DOHH2 (cell line): Measurements from ENCODE around the gene ABLIM3.

Experiments
- H3F3A ChIP-seq: fragments of 200-600 bp; sonication (generic), shearing (Covaris generic); 2 replicates; pipeline ENCODE4 v1.6.0; 2016; ENCODE audit warnings: antibody characterized with exemption, mild to moderate bottlenecking; ENCODE audit not compliant: control insufficient read depth, insufficient read depth
- H3K27ac ChIP-seq: fragments of 200-600 bp; sonication (generic); 2 replicates; pipeline ENCODE4 v1.5.1; 2014; ENCODE audit warnings: low read depth, mild to moderate bottlenecking, low read length, moderate library complexity
- H3K27me3 ChIP-seq: fragments of 200-600 bp; sonication (generic); 2 replicates; pipeline ENCODE4 v1.6.1; 2014; ENCODE audit warnings: mild to moderate bottlenecking, low read length, mixed read lengths; ENCODE audit not compliant: control insufficient read depth
- H3K36me3 ChIP-seq: fragments of 200-600 bp; sonication (generic); 2 replicates; pipeline ENCODE4 v1.6.1; 2014; ENCODE audit warnings: mild to moderate bottlenecking, low read length, moderate library complexity, mixed read lengths; ENCODE audit not compliant: control insufficient read depth
- H3K4me1 ChIP-seq: fragments of 200-600 bp; sonication (generic); 2 replicates; pipeline ENCODE4 v1.6.1; 2014; ENCODE audit warnings: mild to moderate bottlenecking, low read length, mixed read lengths; ENCODE audit not compliant: control insufficient read depth
- H3K4me2 ChIP-seq: fragments of 200-600 bp; sonication (generic); 2 replicates; pipeline ENCODE4 v1.6.0; 2014; ENCODE audit warnings: mild to moderate bottlenecking, low read length, moderate library complexity
- H3K4me3 ChIP-seq: fragments of 200-600 bp; sonication (generic); 2 replicates; pipeline ENCODE4 v1.5.1; 2014; ENCODE audit warnings: mild to moderate bottlenecking, low read length, mixed read lengths
- H3K79me2 ChIP-seq: fragments of 200-600 bp; sonication (generic); 2 replicates; pipeline ENCODE4 v1.6.1; 2014; ENCODE audit warnings: mild to moderate bottlenecking, low read length, mixed read lengths; ENCODE audit not compliant: control insufficient read depth
- H3K9me2 ChIP-seq: fragments of 200-600 bp; sonication (generic); replicated peaks from 2 replicates; pipeline ENCODE4 v1.6.1; 2014; ENCODE audit warnings: mild to moderate bottlenecking, low read length, mixed read lengths; ENCODE audit not compliant: control insufficient read depth
- H3K9me3 ChIP-seq: fragments of 200-600 bp; sonication (generic); 2 replicates; pipeline ENCODE4 v1.6.1; 2014; ENCODE audit warnings: antibody characterized with exemption, low read length, mixed read lengths; ENCODE audit not compliant: control insufficient read depth, insufficient read depth
- H4K20me1 ChIP-seq: fragments of 200-600 bp; sonication (generic); 2 replicates; pipeline ENCODE4 v1.6.0; 2014; ENCODE audit warnings: low read depth, mild to moderate bottlenecking, antibody characterized with exemption, low read length, moderate library complexity; ENCODE audit not compliant: control insufficient read depth, insufficient read depth
- CTCF ChIP-seq: fragments of 200-600 bp; sonication (generic); IDR thresholded peaks from one replicate; pipeline ENCODE4 v1.5.1; 2014; ENCODE audit warnings: antibody characterized with exemption, mild to moderate bottlenecking, low read depth, low read length; ENCODE audit not compliant: poor library complexity, severe bottlenecking
- EZH2phosphoT487 ChIP-seq: fragments of 200-600 bp; sonication (generic); IDR thresholded peaks from 2 replicates; pipeline ENCODE4 v1.6.1; 2017; ENCODE audit warnings: borderline replicate concordance, mild to moderate bottlenecking, antibody characterized with exemption, low read length, moderate library complexity, mixed read lengths

The ABLIM3 gene

DNA sequence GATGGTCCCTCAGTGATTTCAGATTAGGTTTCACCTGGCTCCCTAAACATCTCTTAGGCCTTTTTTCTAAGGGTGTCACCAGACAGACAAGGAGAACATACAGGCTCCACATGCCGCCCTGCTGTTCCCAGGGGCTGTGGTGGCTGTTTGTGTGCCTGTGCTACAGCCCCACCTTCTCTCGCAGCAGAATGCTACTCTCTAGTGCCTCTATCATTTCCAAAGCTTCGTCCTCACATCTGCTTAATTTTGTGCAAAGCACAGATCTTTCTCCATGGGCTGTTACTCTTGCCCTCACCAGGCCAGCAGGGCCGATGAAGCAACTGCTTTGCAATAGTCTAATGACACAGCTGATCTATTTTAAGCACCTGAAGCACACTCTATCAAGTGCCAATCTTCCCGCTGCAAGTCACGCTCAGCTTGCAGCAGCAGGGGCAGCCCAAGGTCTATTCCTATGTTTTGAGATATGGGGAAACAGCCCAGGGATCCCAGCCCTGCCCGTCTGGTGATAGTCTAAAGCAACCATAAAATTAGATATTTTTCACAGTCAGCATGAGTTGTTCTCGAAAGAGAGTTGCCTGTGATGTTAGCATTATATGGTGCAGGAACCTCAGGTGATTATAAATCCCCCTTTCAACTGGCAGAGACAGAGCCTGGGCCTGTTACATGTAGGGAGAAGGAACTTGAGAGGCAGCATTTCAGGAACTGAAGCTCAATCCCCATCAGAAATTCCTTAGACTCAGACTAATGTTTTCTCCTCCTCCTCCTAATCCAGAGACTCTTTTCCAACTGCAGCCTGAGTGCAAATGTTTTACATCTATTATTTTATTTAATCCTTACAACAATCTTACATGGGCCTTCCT is 12.7 kb downstream of the ABLIM3 start:
- H3K4me1 ChIP-seq: no peaks in the 10 kb centered on the region
- no peaks in the 10 kb centered on the region for H3K79me2 ChIP-seq

GRCh38 chr5:149154650-149155049 is 13.4 kb downstream of the ABLIM3 start:
- no peaks in the 10 kb centered on the region for H3K4me1 ChIP-seq
- TF ChIP-seq CTCF: no peak
- no peak for TF ChIP-seq EZH2phosphoT487
- H3K27ac ChIP-seq: no peak overlapping the region
- H3F3A ChIP-seq: no peaks in the 10 kb centered on the region
- H3K4me2 ChIP-seq: no peak overlapping the region
- no peaks in the 10 kb centered on the region for H3K9me2 ChIP-seq
- no peak overlapping the region for H3K4me3 ChIP-seq
- no peaks in the 10 kb centered on the region for H3K79me2 ChIP-seq
- H4K20me1 ChIP-seq: no peaks in the 10 kb centered on the region
- no peaks in the 10 kb centered on the region for H3K36me3 ChIP-seq
- peaks cover 16% of the 10 kb centered on the region for H3K27me3 ChIP-seq
- no peaks in the 10 kb centered on the region for H3K9me3 ChIP-seq

More for the DNA sequence above, 12.7 kb downstream of the ABLIM3 start:
- peaks cover 14% of the 10 kb centered on the region for H3K27me3 ChIP-seq
- no peaks in the 10 kb centered on the region for H4K20me1 ChIP-seq
- H3K36me3 ChIP-seq: no peaks in the 10 kb centered on the region
- H3F3A ChIP-seq: no peaks in the 10 kb centered on the region
- H3K27ac ChIP-seq: no peak overlapping the region
- TF ChIP-seq EZH2phosphoT487: no peak
- TF ChIP-seq CTCF: no peak
- no peak overlapping the region for H3K4me3 ChIP-seq
- H3K4me2 ChIP-seq: no peak overlapping the region
- H3K9me2 ChIP-seq: no peaks in the 10 kb centered on the region
- H3K9me3 ChIP-seq: no peaks in the 10 kb centered on the region

GRCh38 chr5:149156435-149157083 is 15.3 kb downstream of the ABLIM3 start:
- Histone ChIP-seq H3K9me3 (no peaks in the 10 kb centered on the region), H4K20me1 (no peaks in the 10 kb centered on the region), H3K4me3 (no peak overlapping the region), H3K4me2 (no peak overlapping the region), H3K79me2 (no peaks in the 10 kb centered on the region), H3K4me1 (no peaks in the 10 kb centered on the region), H3F3A (no peaks in the 10 kb centered on the region), H3K9me2 (no peaks in the 10 kb centered on the region), H3K27me3 (peaks cover 9% of the 10 kb centered on the region), H3K27ac (no peak overlapping the region), H3K36me3 (no peaks in the 10 kb centered on the region)
- TF ChIP-seq EZH2phosphoT487 (no peak), CTCF (no peak)
